BLaER1 treated with 17β-estradiol and CSF1 and Interleukin-3, amounts not matched to agents 10 nM and 100 nM (cell line): ENCODE data around the gene DNAJB5.

Experiments used
- H3K27ac ChIP-seq, 11 experiments: shearing (Covaris generic); formaldehyde crosslinking; 2 replicates each; pipeline ENCODE4 v1.8.1; 2022
- H3K27me3 ChIP-seq, 11 experiments: shearing (Covaris generic); formaldehyde crosslinking; 2 replicates each; pipeline ENCODE4 v1.8.1; 2022
- H3K36me3 ChIP-seq, 11 experiments: shearing (Covaris generic); formaldehyde crosslinking; 2 replicates each; pipeline ENCODE4 v1.8.1; 2022
- H3K4me1 ChIP-seq, 10 experiments: shearing (Covaris generic); formaldehyde crosslinking; 2 replicates each; pipeline ENCODE4 v1.8.1; 2022
- H3K4me2 ChIP-seq, 11 experiments: shearing (Covaris generic); formaldehyde crosslinking; 2 replicates each; pipeline ENCODE4 v1.8.1; 2022
- H3K4me3 ChIP-seq, 10 experiments: shearing (Covaris generic); formaldehyde crosslinking; 2 replicates each; pipeline ENCODE4 v1.8.1; 2022
- H3K9ac ChIP-seq, 11 experiments: shearing (Covaris generic); formaldehyde crosslinking; 2 replicates each; pipeline ENCODE4 v1.8.1; 2022
- H3K9me3 ChIP-seq, 11 experiments: shearing (Covaris generic); formaldehyde crosslinking; replicated peaks in 1 of 11; 2 replicates each; pipeline ENCODE4 v1.8.1; 2022
- H4K20me1 ChIP-seq, 11 experiments: shearing (Covaris generic); formaldehyde crosslinking; 2 replicates each; pipeline ENCODE4 v1.8.1; 2022
- Cebpa-rat ChIP-seq, 11 experiments: shearing (Covaris generic); IDR thresholded peaks; 2 replicates each; pipeline ENCODE4 v1.8.1; 2022

DNAJB5 gene

GRCh38 chr9:34989946-34990635 is 546 bp downstream of the DNAJB5 start:
- Histone ChIP-seq H3K9ac (peak overlapping the region; percentile 81 to 98 (median 88)), H4K20me1 (peaks cover 0 to 11% (median 0%) of the 10 kb centered on the region in 11 experiments; a peak in 2 of 22 replicates), H3K9me3 (no peaks in the 10 kb centered on the region), H3K4me2 (peak overlapping the region; percentile 90 to 99 (median 94)), H3K4me3 (peak overlapping the region; percentile 73 to 93 (median 82)), H3K36me3 (peaks cover 0 to 7% (median 0%) of the 10 kb centered on the region in 11 experiments; a peak in 5 of 22 replicates), H3K4me1 (peaks cover 72 to 89% (median 87%) of the 10 kb centered on the region in 10 experiments), H3K27me3 (no peaks in the 10 kb centered on the region), H3K27ac (peak overlapping the region; percentile 77 to 97 (median 85))
- no peak for TF ChIP-seq Cebpa-rat (IDR thresholded peaks at IDR 0.05)

GRCh38 chr9:34990908-34991606 is 1.5 kb downstream of the DNAJB5 start:
- H3K4me3 ChIP-seq: peak overlapping the region in 7 of 10 experiments; percentile 73 to 93 (median 83); a peak in 8 of 20 replicates
- H3K27me3 ChIP-seq: no peaks in the 10 kb centered on the region
- H3K27ac ChIP-seq: peak overlapping the region in 2 of 11 experiments; percentile 30 to 97; a peak in 4 of 22 replicates
- no peaks in the 10 kb centered on the region for H3K9me3 ChIP-seq
- peaks cover 0 to 11% (median 0%) of the 10 kb centered on the region in 11 experiments; a peak in 4 of 22 replicates for H4K20me1 ChIP-seq
- H3K4me2 ChIP-seq: peak overlapping the region; percentile 90 to 99 (median 94)
- peaks cover 65 to 88% (median 82%) of the 10 kb centered on the region in 10 experiments for H3K4me1 ChIP-seq
- TF ChIP-seq Cebpa-rat (IDR thresholded peaks at IDR 0.05): no peak
- H3K9ac ChIP-seq: peak overlapping the region in 4 of 11 experiments; percentile 81 to 98 (median 92); a peak in 7 of 22 replicates
- peaks cover 0 to 16% (median 3%) of the 10 kb centered on the region in 11 experiments; a peak in 17 of 22 replicates for H3K36me3 ChIP-seq

DNA sequence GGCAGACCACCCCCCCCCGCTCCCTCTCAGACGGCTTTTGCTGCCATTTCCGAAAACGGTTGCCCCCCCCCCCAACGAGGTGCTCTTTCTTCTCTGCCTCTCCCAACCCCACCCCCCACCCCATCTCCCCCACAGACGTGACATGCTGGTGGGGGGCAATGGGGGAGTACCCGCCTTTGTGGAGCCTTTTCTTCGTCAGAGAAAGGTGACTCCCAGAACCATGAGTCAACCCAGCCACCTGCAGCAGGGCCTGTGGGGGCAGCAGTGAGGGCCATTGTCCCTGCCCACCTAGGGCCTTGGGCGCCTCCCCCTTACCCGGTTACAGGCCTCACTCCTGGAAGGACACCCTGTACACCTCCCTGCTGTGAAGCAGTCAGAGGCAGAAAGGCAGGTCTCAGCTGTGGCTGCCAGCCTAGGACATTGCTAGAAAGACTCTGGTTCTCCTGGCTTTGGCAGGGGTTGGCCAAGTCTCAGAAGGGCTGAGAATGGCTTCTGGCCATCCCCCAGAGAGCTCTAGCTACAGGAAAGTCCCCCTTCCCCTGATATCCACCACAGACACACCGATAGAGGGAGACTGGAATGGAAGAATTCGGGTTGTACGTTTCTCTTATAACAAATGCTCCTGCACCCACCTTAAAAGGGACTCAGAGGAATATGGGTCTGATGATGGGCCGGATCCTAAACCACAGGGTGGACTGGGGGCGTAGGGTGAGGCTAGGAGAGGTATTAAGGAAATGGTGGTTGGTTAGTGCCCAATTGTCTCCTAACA is 2.2 kb downstream of the DNAJB5 start:
- Histone ChIP-seq H3K27ac (peak overlapping the region in 9 of 11 experiments; percentile 1 to 97 (median 61); a peak in 13 of 22 replicates), H3K9ac (peak overlapping the region in 5 of 11 experiments; percentile 30 to 98 (median 65); a peak in 7 of 22 replicates), H3K27me3 (no peaks in the 10 kb centered on the region), H3K4me2 (peak overlapping the region in 10 of 11 experiments; percentile 2 to 99 (median 89); a peak in 18 of 22 replicates), H3K9me3 (no peaks in the 10 kb centered on the region), H3K4me1 (peaks cover 58 to 81% (median 75%) of the 10 kb centered on the region in 10 experiments), H3K4me3 (peak overlapping the region in 2 of 10 experiments; percentile 24 to 84; a peak in 2 of 20 replicates), H3K36me3 (peaks cover 7 to 24% (median 10%) of the 10 kb centered on the region in 11 experiments; a peak in 19 of 22 replicates), H4K20me1 (peaks cover 0 to 15% (median 0%) of the 10 kb centered on the region in 11 experiments; a peak in 4 of 22 replicates)
- TF ChIP-seq Cebpa-rat (IDR thresholded peaks at IDR 0.05): no peak

GRCh38 chr9:34992376-34992951 is 2.9 kb downstream of the DNAJB5 start:
- no peak for TF ChIP-seq Cebpa-rat (IDR thresholded peaks at IDR 0.05)
- Histone ChIP-seq H3K4me1 (peaks cover 51 to 74% (median 68%) of the 10 kb centered on the region in 10 experiments), H3K27me3 (no peaks in the 10 kb centered on the region), H3K36me3 (peaks cover 11 to 31% (median 15%) of the 10 kb centered on the region in 11 experiments; a peak in 19 of 22 replicates), H3K27ac (peak overlapping the region in 10 of 11 experiments; percentile 1 to 93 (median 54); a peak in 15 of 22 replicates), H4K20me1 (peaks cover 0 to 15% (median 0%) of the 10 kb centered on the region in 11 experiments; a peak in 4 of 22 replicates), H3K9me3 (no peaks in the 10 kb centered on the region), H3K4me3 (peak overlapping the region in 2 of 10 experiments; percentile 3 to 24; a peak in 3 of 20 replicates), H3K4me2 (peak overlapping the region in 10 of 11 experiments; percentile 2 to 98 (median 82); a peak in 19 of 22 replicates), H3K9ac (peak overlapping the region in 5 of 11 experiments; percentile 30 to 77 (median 65); a peak in 9 of 22 replicates)

- TF ChIP-seq Cebpa-rat (IDR thresholded peaks at IDR 0.05): no peak
- Histone ChIP-seq H3K4me1 (peaks cover 45 to 63% (median 57%) of the 10 kb centered on the region in 10 experiments), H4K20me1 (peaks cover 0 to 15% (median 0%) of the 10 kb centered on the region in 11 experiments; a peak in 4 of 22 replicates), H3K27ac (peak overlapping the region; percentile 2 to 93 (median 53); a peak in 19 of 22 replicates), H3K9me3 (no peaks in the 10 kb centered on the region), H3K9ac (peak overlapping the region; percentile 15 to 77 (median 49); a peak in 19 of 22 replicates), H3K27me3 (no peaks in the 10 kb centered on the region), H3K36me3 (peaks cover 11 to 37% (median 22%) of the 10 kb centered on the region in 11 experiments; a peak in 19 of 22 replicates), H3K4me2 (peak overlapping the region; percentile 59 to 98 (median 79)), H3K4me3 (peak overlapping the region in 2 of 10 experiments; percentile 12 to 21; a peak in 2 of 20 replicates)
These were observed 4.1 kb downstream of the DNAJB5 start for GRCh38 chr9:34993502-34994259.

DNA sequence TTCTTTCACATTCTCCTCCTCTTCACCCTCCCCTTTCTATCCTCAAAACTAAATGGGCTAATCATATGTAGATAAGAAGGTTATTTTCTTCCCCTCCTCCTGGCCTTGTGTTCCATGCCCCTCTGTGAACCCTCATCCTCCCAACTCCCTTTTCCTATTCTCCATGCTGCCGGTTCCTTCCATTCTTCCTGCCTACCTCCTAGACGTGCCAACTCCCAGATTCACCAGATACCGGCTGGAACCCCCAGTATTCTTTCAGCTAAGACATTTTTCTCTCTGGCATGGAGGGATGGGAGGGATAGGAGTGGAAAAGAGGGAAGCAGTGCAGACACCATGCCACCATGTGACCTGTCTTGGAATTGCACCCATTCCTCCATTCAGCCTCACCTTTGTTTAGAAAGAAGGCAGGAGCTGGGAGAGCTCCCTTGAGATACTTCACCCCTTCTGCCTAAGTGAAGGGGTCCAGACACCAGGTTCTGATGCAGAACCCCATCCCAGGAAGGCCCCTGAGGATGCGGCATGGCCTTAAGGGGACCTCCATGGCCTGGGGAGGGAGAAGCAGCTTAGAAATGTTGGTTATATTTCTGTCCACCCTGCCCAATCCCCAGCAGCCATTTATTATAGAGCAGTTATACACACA is 4.8 kb downstream of the DNAJB5 start:
- H3K27ac ChIP-seq: peak overlapping the region in 8 of 11 experiments; percentile 17 to 93 (median 48); a peak in 11 of 22 replicates
- peak overlapping the region; percentile 59 to 98 (median 79) for H3K4me2 ChIP-seq
- TF ChIP-seq Cebpa-rat (IDR thresholded peaks at IDR 0.05): no peak
- H3K27me3 ChIP-seq: no peaks in the 10 kb centered on the region
- H3K9ac ChIP-seq: peak overlapping the region in 10 of 11 experiments; percentile 24 to 77 (median 50); a peak in 12 of 22 replicates
- H3K4me1 ChIP-seq: peaks cover 44 to 59% (median 54%) of the 10 kb centered on the region in 10 experiments
- H3K4me3 ChIP-seq: peak overlapping the region in 2 of 10 experiments; percentile 12 to 21; a peak in 2 of 20 replicates
- H3K9me3 ChIP-seq: no peaks in the 10 kb centered on the region
- peaks cover 0 to 15% (median 0%) of the 10 kb centered on the region in 11 experiments; a peak in 4 of 22 replicates for H4K20me1 ChIP-seq
- H3K36me3 ChIP-seq: peaks cover 11 to 37% (median 22%) of the 10 kb centered on the region in 11 experiments; a peak in 20 of 22 replicates
